ENCODE measurements around the gene CRIM1.

Gene CRIM1

DNA sequence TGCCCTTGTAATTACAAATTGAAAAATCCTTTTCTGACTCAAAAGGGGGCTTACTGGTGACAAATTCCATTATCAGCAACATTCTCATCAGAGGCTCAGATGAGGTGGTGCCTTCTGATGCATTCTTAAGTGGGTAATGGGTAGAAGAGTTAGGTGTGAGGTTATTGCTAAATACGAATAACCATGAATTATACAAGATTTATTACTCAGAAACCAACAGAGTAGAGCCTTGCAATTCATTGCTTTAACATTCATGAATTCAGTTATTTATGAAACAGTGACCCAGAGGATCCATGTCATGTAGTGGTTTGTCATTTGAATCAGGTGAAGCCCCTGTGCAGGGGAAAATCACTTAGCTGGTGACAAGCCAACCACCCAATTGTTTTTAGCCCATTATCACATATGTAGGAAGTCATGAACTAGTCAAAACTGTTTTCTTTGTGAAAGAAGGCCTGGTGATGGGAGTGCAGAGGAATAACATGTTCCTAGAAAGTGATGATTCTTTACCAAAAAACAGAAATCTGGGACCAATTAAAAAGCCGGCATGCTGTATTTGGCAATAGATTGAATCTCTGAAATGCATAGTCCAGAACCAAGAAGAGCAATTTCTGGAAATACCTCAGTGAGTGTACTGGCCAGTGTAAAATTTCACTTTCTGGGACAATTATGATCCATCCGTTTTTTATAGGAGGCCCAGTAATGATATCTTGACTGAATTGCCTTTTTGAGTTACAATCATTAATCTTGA lies 70.2 kb downstream of the CRIM1 start:
- no peak overlapping the region for H3K27ac ChIP-seq (ENCODE audit: low read length, poor library complexity, severe bottlenecking)
- H2BK12ac ChIP-seq (ENCODE audit: low read length in 2 of 2), result no peak overlapping the region
- peaks cover 0 to 3% of the 10 kb centered on the region in 2 experiments for H3K36me3 ChIP-seq (ENCODE audit: control insufficient read depth in 1 of 2, insufficient read depth in 2 of 2, low read depth in 1 of 2, low read length in 2 of 2)
- H3K9me3 ChIP-seq (ENCODE audit: control insufficient read depth, low read length), result no peaks in the 10 kb centered on the region
- H4K8ac ChIP-seq (ENCODE audit: low read length), result no peak overlapping the region
- no peak overlapping the region for H2BK15ac ChIP-seq (ENCODE audit: low read depth, poor library complexity, severe bottlenecking)
- no peak overlapping the region for H2AFZ ChIP-seq (ENCODE audit: low read depth, low read length)
- H4K91ac ChIP-seq (ENCODE audit: low read length), result no peak overlapping the region
- no peak overlapping the region for H3K4ac ChIP-seq (ENCODE audit: low read depth in 1 of 2, low read length in 2 of 2)
- peaks cover 5% of the 10 kb centered on the region for H3K4me1 ChIP-seq (ENCODE audit: control insufficient read depth, insufficient read depth, low read depth, low read length)
- H3K27me3 ChIP-seq (ENCODE audit: control insufficient read depth in 1 of 2, insufficient read depth in 1 of 2, low read length in 2 of 2), result no peaks in the 10 kb centered on the region
- H3K9ac ChIP-seq (ENCODE audit: low read length), result no peak overlapping the region
- H3K23ac ChIP-seq (ENCODE audit: low read length in 2 of 2), result no peak overlapping the region
- WGBS, result 100% methylated on average over 2 of the region's 3 CpGs
- no peak for DNase-seq
- no peak overlapping the region for H3K4me3 ChIP-seq (ENCODE audit: insufficient read depth in 1 of 2, low read depth in 1 of 2, low read length in 2 of 2)
- H3K14ac ChIP-seq (ENCODE audit: low read length in 2 of 2), result no peak overlapping the region
- H3K79me1 ChIP-seq (replicated peaks; ENCODE audit: low read length, poor library complexity, severe bottlenecking), result peaks cover 19% of the 10 kb centered on the region
- H2BK5ac ChIP-seq (ENCODE audit: low read depth, low read length, poor library complexity, severe bottlenecking), result no peak overlapping the region
- no peak overlapping the region for H2BK120ac ChIP-seq (ENCODE audit: low read depth, low read length)
- no peak overlapping the region for H3K18ac ChIP-seq (ENCODE audit: low read depth in 1 of 2, low read length in 2 of 2)
- H2AK5ac ChIP-seq (ENCODE audit: low read length, severe bottlenecking), result no peak overlapping the region
- no peak overlapping the region for H3K4me2 ChIP-seq (ENCODE audit: low read length, poor library complexity, severe bottlenecking)

DNA sequence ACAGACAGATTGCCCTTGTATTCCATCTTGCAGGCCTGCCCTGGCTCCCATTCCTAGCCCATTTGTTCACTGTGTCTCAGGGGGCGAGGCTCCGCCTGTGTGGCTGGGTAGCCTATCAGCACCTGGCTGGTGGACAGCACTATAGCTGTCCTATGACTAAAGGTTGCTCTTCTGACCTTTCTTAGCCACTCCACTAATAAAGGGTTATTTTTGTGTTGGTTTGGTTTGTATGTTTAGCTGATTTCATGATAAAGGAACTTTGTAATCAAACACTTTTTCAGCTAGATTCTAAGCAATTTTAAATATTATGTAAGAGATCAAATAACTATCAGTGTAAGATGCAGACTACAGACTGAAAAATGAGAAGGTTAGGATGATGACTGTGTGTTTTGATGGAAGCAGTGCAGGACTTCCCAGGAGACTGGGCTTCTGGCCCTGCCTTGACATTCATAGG lies 72.2 kb downstream of the CRIM1 start:
- Histone ChIP-seq H2AFZ (ENCODE audit: low read depth, low read length) (no peak overlapping the region), H2BK15ac (ENCODE audit: low read depth, poor library complexity, severe bottlenecking) (no peak overlapping the region), H3K27me3 (ENCODE audit: control insufficient read depth in 1 of 2, insufficient read depth in 1 of 2, low read length in 2 of 2) (no peaks in the 10 kb centered on the region), H2BK5ac (ENCODE audit: low read depth, low read length, poor library complexity, severe bottlenecking) (no peak overlapping the region), H3K4ac (ENCODE audit: low read depth in 1 of 2, low read length in 2 of 2) (no peak overlapping the region), H3K4me2 (ENCODE audit: low read length, poor library complexity, severe bottlenecking) (no peak overlapping the region), H3K4me1 (ENCODE audit: control insufficient read depth, insufficient read depth, low read depth, low read length) (peaks cover 5% of the 10 kb centered on the region), H4K91ac (ENCODE audit: low read length) (no peak overlapping the region), H2AK5ac (ENCODE audit: low read length, severe bottlenecking) (no peak overlapping the region), H3K14ac (ENCODE audit: low read length in 2 of 2) (no peak overlapping the region), H3K23ac (ENCODE audit: low read length in 2 of 2) (no peak overlapping the region), H3K36me3 (ENCODE audit: control insufficient read depth in 1 of 2, insufficient read depth in 2 of 2, low read depth in 1 of 2, low read length in 2 of 2) (peaks cover 0 to 3% of the 10 kb centered on the region in 2 experiments), H3K4me3 (ENCODE audit: insufficient read depth in 1 of 2, low read depth in 1 of 2, low read length in 2 of 2) (no peak overlapping the region), H4K8ac (ENCODE audit: low read length) (no peak overlapping the region), H2BK120ac (ENCODE audit: low read depth, low read length) (no peak overlapping the region), H3K18ac (ENCODE audit: low read depth in 1 of 2, low read length in 2 of 2) (peak overlapping the region in 1 of 2 experiments; percentile 2), H3K9ac (ENCODE audit: low read length) (no peak overlapping the region), H2BK12ac (ENCODE audit: low read length in 2 of 2) (no peak overlapping the region), H3K27ac (ENCODE audit: low read length, poor library complexity, severe bottlenecking) (no peak overlapping the region), H3K79me1 (replicated peaks; ENCODE audit: low read length, poor library complexity, severe bottlenecking) (peaks cover 20% of the 10 kb centered on the region), H3K9me3 (ENCODE audit: control insufficient read depth, low read length) (no peaks in the 10 kb centered on the region)
- 92% methylated on average over 2 of the region's 2 CpGs for WGBS
- DNase-seq, result peak; percentile 52

DNA sequence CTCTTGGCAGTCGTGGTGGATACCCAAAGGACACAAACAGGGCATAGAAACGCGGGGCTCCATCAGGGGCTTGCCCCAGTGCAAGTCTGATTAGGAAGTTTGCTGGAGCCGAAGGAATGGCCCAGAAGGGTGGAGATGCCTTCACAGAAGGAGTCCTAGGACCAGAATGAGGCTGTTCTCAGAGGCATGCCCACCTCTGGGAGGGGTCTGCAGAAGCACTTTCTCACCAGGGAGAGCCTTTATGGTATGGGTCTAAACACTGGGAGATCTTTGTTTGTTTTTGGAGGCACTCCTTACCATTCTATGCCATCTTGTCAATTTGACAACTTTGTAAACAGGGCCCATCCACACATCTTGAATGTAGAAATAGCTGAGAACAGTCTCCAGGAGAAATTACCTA lies 75.0 kb downstream of the CRIM1 start:
- H3K9me3 ChIP-seq (ENCODE audit: control insufficient read depth, low read length), result no peaks in the 10 kb centered on the region
- no peak overlapping the region for H3K9ac ChIP-seq (ENCODE audit: low read length)
- no peaks in the 10 kb centered on the region for H3K27me3 ChIP-seq (ENCODE audit: control insufficient read depth in 1 of 2, insufficient read depth in 1 of 2, low read length in 2 of 2)
- H3K4me1 ChIP-seq (ENCODE audit: control insufficient read depth, insufficient read depth, low read depth, low read length), result peaks cover 7% of the 10 kb centered on the region
- H2AK5ac ChIP-seq (ENCODE audit: low read length, severe bottlenecking), result no peak overlapping the region
- H3K27ac ChIP-seq (ENCODE audit: low read length, poor library complexity, severe bottlenecking), result no peak overlapping the region
- peak overlapping the region; percentile 68 for H4K8ac ChIP-seq (ENCODE audit: low read length)
- DNase-seq, result no peak
- H3K4me2 ChIP-seq (ENCODE audit: low read length, poor library complexity, severe bottlenecking), result no peak overlapping the region
- H3K14ac ChIP-seq (ENCODE audit: low read length in 2 of 2), result peak overlapping the region in 1 of 2 experiments; percentile 31
- H3K4me3 ChIP-seq (ENCODE audit: insufficient read depth in 1 of 2, low read depth in 1 of 2, low read length in 2 of 2), result no peak overlapping the region
- no peak overlapping the region for H2BK5ac ChIP-seq (ENCODE audit: low read depth, low read length, poor library complexity, severe bottlenecking)
- H3K36me3 ChIP-seq (ENCODE audit: control insufficient read depth in 1 of 2, insufficient read depth in 2 of 2, low read depth in 1 of 2, low read length in 2 of 2), result peaks cover 0 to 3% of the 10 kb centered on the region in 2 experiments
- H3K4ac ChIP-seq (ENCODE audit: low read depth in 1 of 2, low read length in 2 of 2), result no peak overlapping the region
- H3K18ac ChIP-seq (ENCODE audit: low read depth in 1 of 2, low read length in 2 of 2), result peak overlapping the region; percentile 29 to 53
- H3K23ac ChIP-seq (ENCODE audit: low read length in 2 of 2), result peak overlapping the region in 1 of 2 experiments; percentile 53
- no peak overlapping the region for H2AFZ ChIP-seq (ENCODE audit: low read depth, low read length)
- H2BK12ac ChIP-seq (ENCODE audit: low read length in 2 of 2), result peak overlapping the region in 1 of 2 experiments; percentile 48
- H2BK15ac ChIP-seq (ENCODE audit: low read depth, poor library complexity, severe bottlenecking), result no peak overlapping the region
- H4K91ac ChIP-seq (ENCODE audit: low read length), result no peak overlapping the region
- H2BK120ac ChIP-seq (ENCODE audit: low read depth, low read length), result no peak overlapping the region
- H3K79me1 ChIP-seq (replicated peaks; ENCODE audit: low read length, poor library complexity, severe bottlenecking), result peaks cover 24% of the 10 kb centered on the region
- WGBS, result 68% methylated on average over 4 of the region's 4 CpGs

DNA sequence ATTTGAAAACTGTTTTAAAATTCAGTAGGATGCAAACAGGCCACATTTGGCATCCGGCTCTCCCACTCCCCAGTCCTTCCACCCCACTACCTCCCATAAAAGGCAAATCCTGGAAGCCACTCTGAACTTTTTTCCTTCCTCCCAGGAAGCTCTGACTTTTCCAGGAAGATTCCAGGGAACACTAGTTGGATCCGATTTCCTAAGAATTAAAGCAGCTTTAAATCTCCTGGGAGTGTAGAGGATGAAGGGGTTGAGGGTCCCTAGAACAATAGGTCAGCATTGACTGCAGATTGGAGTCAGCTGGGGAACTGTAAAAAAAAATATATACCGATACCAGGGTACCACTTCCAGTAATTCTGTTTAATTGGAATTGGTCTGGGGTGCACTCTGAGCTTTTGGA lies 76.9 kb downstream of the CRIM1 start:
- no peak overlapping the region for H3K27ac ChIP-seq (ENCODE audit: low read length, poor library complexity, severe bottlenecking)
- H3K4me1 ChIP-seq (ENCODE audit: control insufficient read depth, insufficient read depth, low read depth, low read length), result peaks cover 7% of the 10 kb centered on the region
- no peak overlapping the region for H2BK5ac ChIP-seq (ENCODE audit: low read depth, low read length, poor library complexity, severe bottlenecking)
- no peak overlapping the region for H4K91ac ChIP-seq (ENCODE audit: low read length)
- peak overlapping the region; percentile 64 for H2BK120ac ChIP-seq (ENCODE audit: low read depth, low read length)
- no peaks in the 10 kb centered on the region for H3K27me3 ChIP-seq (ENCODE audit: control insufficient read depth in 1 of 2, insufficient read depth in 1 of 2, low read length in 2 of 2)
- H2BK12ac ChIP-seq (ENCODE audit: low read length in 2 of 2), result no peak overlapping the region
- H3K79me1 ChIP-seq (replicated peaks; ENCODE audit: low read length, poor library complexity, severe bottlenecking), result peaks cover 24% of the 10 kb centered on the region
- H3K9me3 ChIP-seq (ENCODE audit: control insufficient read depth, low read length), result no peaks in the 10 kb centered on the region
- H2BK15ac ChIP-seq (ENCODE audit: low read depth, poor library complexity, severe bottlenecking), result no peak overlapping the region
- H3K4me2 ChIP-seq (ENCODE audit: low read length, poor library complexity, severe bottlenecking), result no peak overlapping the region
- H3K4me3 ChIP-seq (ENCODE audit: insufficient read depth in 1 of 2, low read depth in 1 of 2, low read length in 2 of 2), result no peak overlapping the region
- 92% methylated on average over 3 of the region's 3 CpGs for WGBS
- no peak overlapping the region for H3K14ac ChIP-seq (ENCODE audit: low read length in 2 of 2)
- no peak overlapping the region for H3K18ac ChIP-seq (ENCODE audit: low read depth in 1 of 2, low read length in 2 of 2)
- DNase-seq, result no peak
- H3K23ac ChIP-seq (ENCODE audit: low read length in 2 of 2), result no peak overlapping the region
- H4K8ac ChIP-seq (ENCODE audit: low read length), result no peak overlapping the region
- peak overlapping the region; percentile 65 for H2AK5ac ChIP-seq (ENCODE audit: low read length, severe bottlenecking)
- no peak overlapping the region for H3K4ac ChIP-seq (ENCODE audit: low read depth in 1 of 2, low read length in 2 of 2)
- peaks cover 0 to 3% of the 10 kb centered on the region in 2 experiments for H3K36me3 ChIP-seq (ENCODE audit: control insufficient read depth in 1 of 2, insufficient read depth in 2 of 2, low read depth in 1 of 2, low read length in 2 of 2)
- H2AFZ ChIP-seq (ENCODE audit: low read depth, low read length), result no peak overlapping the region
- H3K9ac ChIP-seq (ENCODE audit: low read length), result peak overlapping the region; percentile 67

Measured in mesenchymal stem cell (in vitro differentiated cells and primary cell).